ENCODE results near the gene FBXL20.
"Not testable (repeated sequence)": the region's sequence is repeated elsewhere in the genome, so short reads cannot be mapped to it uniquely, and the experiment has no call there.

The FBXL20 gene, protein sequence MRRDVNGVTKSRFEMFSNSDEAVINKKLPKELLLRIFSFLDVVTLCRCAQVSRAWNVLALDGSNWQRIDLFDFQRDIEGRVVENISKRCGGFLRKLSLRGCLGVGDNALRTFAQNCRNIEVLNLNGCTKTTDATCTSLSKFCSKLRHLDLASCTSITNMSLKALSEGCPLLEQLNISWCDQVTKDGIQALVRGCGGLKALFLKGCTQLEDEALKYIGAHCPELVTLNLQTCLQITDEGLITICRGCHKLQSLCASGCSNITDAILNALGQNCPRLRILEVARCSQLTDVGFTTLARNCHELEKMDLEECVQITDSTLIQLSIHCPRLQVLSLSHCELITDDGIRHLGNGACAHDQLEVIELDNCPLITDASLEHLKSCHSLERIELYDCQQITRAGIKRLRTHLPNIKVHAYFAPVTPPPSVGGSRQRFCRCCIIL

DNA sequence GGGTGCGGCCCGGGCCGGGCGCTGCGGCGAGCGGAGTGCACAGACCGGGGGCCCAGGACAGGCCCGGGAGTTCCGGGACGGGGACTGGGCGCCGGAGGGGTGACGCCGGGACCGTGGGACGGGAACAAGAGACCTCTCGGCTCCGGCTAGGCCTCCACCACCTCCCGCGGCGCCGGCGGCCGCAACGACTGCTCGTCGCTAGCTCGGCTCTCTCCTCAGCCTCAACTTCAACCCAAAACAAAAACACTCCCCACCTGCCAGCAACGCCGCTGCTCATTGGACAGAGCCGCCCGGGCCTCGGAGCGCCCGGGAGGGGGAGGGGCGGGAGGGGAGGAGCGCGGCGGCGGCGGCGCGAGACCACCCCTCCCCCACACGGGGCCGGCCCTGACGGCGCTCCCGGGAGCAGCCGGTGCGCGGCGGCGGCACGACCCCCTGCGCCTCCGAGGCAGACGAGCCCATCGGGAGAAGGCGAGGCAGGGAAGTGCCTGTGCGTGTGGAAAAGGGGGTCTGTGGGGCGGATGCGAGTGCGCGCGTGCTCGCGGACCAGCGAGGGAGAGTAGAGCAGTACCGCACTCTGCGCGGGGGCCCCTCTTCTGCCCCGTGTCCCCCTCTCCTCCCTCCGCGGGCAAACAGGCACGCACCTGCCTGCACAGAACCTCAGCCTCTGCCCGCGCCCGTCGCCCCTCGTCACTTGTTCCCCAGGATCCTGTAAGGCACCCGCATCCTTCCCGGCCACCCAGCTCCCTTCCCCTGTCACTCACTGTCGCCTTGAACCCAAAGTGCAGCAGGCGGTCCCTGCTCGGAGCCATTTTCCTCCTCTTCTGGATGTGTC lies at the start of gene FBXL20:
FBXL20 (minus strand) TSS at position 215 of the 832 bp plus-strand sequence. CDS start 224 bp downstream, outside the sequence.
- peak; percentile 82 for DNase-seq (ENCODE audit: low read depth, low spot score)

DNA sequence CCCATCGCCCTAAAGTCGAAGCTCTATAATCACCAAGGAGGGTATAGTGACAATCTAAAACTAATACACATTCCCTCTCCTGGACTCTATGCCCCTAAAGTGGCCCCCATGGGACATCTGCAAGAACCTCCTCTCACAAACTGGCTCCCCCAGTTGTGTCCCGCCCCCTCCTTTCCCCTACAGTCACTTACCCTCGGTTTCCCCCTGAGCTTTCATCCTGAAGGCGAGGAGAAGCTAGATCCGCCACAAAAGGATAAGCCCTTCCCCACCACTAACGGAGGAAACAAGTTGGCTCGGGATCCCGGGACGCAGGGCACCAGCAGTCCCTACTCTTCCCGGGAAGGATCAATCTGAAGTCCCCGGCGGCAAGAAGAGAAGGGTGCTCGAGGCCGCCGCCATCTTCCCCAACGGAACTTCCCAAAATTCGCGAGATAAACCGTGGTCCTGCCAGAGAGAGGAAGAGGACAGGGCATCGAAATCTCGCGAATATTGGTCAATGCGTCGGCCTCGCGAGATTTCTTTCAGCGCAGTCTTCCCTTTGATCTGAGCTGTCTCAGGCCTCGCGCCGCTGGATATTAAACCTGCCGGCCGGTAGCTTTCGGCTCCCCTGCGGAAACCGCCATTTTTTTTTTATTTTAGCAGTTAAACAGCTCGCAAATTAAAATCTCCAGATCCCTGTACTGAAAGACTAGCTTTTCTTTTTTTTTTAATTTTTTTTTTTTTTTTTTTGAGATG lies 49.6 kb upstream of the FBXL20 start, which contains the start of gene MED1:
MED1 (minus strand) TSS at position 417 of the 735 bp plus-strand sequence; CDS start at position 216, 201 bp downstream.
- peak; percentile 79 for DNase-seq (ENCODE audit: low read depth, low spot score)

DNA sequence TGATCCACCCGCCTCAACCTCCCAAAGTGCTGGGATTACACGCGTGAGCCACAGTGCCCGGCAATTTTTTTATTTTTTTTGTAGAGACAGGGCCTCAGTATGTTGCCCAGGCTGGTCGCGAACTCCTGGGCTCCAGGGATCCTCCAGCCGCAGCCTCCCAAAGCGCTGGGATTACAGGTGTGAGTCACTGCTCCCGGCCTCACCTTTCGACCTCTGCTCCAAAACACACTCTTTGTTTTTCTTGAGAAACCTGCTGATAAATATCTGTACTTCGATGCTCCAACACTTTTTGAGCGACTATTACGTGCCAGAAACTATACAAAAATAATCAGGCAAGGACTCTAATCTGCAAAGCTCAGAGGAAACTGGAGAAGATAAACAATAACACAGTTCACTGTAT lies 48.6 kb upstream of the FBXL20 start:
- no peak for DNase-seq (ENCODE audit: low read depth, low spot score)

DNA sequence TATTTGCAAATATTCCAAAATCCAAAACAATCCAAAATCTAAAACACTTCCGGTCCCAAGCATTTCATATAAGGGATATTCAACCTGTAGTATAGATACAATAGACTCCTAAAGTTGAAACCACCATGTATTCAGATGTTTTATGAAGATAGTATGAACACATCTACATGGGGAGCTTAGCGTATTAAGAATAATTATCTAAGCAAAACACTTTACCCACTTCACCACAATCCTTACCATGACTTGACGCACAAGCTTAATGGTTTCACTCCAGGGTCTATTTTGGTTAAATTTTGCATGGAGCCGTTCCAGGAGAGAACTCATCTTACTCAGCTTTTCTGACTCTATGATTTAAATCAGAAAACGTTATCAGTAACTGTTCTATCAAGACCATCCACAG lies 46.1 kb upstream of the FBXL20 start:
- no peak for DNase-seq (ENCODE audit: low read depth, low spot score)

DNA sequence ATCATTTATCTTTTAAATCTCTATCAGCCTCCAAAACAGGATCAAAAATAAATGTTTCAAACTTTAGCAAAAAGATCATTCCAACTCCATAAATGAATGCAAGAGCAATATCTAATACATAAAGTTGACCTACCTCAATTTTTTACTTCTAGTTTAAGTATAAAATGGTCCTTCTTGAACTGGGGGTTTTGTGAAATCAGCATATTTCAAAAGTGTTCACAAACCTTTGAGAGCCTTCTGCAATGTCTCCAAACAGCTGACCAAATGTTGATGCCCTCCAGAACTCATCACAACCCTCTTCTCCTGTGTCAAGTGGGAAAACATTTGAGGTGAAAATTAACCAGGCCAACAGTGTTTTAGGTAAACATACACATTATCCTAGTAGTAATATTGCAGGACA lies 41.9 kb upstream of the FBXL20 start:
- no peak for DNase-seq (ENCODE audit: low read depth, low spot score)

DNA sequence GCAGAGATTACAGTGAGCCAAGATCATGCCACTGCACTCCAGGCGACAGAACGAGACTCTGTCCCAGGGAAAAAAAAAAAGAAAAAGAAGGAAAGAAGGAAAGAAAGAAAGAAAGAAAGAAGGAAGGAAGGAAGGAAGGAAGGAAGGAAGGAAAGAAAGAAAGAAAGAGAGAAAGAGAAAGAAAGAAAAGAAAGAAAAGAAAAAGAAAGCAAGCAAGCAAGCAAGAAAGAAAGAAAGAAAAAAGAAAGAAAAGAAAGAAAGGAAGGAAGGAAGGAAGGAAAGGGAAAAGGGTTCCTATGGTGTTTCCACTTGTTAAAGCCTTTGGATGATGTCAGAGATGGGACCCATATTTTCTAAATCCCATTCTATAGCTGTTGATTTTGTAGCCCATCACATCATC lies 38.4 kb upstream of the FBXL20 start:
- not testable (repeated sequence) for DNase-seq (ENCODE audit: low read depth, low spot score)

DNA sequence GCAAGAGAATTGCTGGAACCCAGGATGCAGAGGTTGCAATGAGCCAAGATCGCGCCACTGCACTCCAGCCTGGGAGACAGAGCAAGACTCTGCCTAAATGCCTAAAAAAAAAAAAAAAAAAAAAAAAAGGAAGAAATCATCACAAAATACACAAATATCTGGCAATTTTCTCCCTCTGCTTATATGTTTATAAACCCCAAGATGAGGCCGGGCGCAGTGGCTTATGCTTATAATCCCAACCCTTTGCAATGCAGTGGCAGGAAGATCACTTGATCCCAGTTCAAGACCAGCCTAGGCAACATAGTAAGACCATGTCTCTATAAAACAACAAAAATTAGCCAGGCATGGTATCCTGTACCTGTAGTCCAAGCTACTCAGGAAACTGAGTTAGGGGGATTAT lies 28.2 kb upstream of the FBXL20 start:
- no peak for DNase-seq (ENCODE audit: low read depth, low spot score)

DNA sequence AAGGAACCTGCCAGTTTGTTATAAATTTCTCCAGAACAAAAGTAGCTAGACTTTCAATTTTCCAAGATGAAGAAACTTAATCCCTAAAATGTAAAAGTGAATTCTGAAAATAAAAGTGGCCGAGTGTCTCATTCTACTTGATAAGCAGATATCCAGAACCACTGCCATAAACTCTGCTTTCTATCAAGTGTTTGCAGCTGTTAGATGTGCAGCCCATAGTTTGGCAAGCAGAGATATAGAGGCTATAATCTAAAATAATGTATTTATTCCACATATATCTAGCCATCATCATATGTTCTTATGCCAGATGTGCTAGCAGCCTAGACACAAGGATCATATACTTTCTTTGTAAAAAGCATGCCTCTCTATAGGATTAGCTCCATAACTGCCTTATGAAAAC lies 14.7 kb upstream of the FBXL20 start:
- no peak for DNase-seq (ENCODE audit: low read depth, low spot score)

DNA sequence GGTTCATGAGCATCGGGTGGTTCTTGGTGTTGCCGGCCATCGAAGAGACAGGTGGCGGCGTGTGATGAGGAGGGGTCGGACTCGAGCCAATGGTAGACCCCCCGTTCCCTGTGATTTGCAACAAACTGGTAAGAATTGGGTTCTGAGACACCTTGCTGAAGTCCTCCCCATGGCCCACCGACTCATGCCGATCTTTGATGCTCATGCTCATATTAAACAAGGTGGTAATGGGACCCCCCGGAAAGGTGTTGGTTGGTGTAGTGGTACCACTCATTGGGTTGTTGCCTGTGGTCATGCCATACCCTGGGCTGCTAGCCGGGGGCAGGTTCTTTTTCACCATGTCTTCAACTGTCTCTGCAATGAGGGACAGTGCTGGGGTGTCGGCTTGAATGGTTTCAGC lies 8.9 kb upstream of the FBXL20 start:
- DNase-seq (ENCODE audit: low read depth, low spot score), result no peak

DNA sequence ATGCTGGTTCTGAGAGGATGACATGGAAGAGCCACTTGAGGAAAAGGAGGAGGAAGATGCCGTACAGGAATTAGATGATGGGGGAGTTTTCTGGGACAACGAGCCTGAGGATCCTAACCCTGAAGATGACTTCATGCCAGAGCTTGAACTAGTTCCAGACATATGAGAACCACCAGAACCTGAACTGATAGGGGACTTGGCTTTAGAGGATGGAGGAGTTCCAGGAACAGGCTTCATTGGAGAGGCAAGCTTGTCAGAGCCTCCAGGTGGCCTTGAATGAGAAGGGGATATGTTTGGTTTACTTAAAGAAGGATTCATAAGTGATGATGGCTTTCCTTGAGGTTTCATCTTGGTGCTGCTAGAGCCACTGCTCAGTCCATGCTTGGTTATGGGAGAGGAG lies 6.9 kb upstream of the FBXL20 start:
- DNase-seq (ENCODE audit: low read depth, low spot score), result no peak

DNA sequence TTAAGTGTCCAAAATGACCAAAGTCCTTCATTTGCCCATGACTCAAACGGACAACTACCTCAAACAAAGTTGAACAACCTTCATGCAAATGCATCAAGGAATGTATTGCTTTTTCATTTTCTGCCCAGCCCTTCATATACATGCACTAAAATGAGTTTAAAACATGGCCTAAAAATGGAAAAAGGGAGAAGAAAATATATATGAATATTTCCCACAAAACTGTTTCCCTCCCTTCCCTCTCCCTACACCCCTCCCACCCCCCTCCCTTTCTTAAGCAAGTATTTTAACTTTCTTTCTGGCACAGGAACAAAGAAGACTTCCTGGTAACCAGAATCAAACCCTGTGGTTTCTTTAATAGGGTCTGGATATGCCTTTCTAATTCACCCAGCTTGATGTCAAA lies 5.5 kb upstream of the FBXL20 start:
- no peak for DNase-seq (ENCODE audit: low read depth, low spot score)

DNA sequence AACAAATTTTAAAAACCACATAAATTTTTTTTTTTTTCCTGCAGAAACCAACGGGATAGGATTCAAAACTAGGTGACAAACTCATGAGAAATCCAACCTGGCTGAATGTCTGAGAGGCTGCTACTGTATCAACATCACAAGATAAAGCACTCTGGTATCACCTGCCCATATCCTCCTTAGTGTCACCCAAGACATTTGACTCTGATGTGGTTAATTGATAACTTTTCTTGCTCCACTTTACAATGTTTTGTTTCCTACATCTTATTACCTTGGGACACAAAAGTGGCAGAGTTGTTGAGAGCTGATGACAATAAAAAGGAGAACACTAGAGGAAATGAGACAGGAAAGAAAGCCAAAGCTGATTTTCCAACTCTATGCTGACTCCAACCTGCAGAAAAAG lies 4.0 kb upstream of the FBXL20 start:
- DNase-seq (ENCODE audit: low read depth, low spot score), result no peak

DNA sequence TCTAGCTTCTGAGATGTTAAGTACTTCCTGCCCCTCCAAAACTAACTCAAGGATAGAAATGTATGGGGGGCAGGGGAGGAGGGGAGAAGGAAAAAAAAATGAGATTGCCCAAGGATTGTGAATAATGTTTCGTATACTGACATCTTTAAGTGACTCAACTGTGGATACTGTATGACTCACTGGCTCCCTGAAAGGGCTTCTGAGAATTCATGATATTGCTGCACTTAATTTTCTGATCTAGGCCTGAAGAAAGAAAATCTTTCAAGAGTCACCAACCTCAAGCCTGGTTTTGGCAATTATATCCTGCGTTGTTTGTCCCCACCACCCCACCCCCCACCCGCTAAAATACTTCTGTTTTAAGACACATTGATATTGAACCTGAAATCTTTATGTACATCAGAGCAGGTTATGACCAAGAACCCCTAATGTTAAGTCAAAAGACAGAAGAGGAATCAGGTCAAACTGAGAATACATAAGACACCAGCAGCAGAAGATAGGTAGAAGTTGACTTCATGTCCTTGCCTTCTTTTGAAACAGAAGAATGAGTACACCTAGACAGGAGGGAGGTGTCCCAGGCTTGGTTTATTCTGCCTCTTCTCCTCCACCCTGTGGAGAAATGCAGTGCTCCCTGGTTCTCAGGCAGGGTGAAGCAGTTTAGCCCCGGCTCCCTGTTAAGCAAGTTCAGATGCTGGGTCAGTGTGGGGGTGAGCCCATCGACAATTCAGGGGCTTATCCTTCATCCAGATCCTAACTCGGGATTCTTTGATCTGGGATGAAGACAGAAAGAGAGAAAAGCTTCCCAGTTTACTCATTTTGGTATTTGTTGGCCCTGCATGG lies 3.3 kb upstream of the FBXL20 start:
- no peak for DNase-seq (ENCODE audit: low read depth, low spot score)

DNA sequence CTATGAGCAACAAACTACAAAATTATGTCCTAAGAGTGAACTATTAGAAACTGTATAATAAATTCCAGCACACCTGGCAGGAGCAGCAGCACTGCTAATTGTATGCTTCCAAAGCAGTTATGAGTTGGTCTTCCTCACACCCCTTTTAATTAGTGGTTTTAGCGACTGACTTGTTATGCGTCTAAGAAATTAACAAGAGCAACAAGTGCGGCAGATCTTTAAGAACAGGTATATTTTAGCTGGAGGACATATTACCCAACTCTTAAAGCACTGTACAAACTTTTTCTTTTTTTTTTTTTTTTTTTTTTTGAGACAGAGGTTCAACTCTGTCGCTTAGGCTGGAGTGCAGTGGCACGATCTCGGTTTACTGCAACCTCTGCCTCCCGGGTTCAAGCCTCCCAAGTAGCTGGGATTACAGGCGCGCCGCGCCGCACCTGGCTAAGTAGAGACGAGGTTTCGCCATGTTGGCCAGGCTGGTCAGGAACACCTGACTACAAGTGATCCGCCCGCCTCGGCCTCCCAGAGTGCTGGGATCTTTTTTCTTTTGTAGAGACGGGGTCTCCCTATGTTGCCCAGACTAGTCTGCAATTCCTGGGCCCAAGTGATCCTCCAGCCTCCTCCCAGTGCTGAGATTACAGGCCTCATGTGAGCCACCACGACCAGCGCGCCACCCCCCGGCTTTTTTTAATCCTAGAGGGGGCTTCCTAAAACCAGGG lies 1.6 kb upstream of the FBXL20 start:
- no peak for DNase-seq (ENCODE audit: low read depth, low spot score)

DNA sequence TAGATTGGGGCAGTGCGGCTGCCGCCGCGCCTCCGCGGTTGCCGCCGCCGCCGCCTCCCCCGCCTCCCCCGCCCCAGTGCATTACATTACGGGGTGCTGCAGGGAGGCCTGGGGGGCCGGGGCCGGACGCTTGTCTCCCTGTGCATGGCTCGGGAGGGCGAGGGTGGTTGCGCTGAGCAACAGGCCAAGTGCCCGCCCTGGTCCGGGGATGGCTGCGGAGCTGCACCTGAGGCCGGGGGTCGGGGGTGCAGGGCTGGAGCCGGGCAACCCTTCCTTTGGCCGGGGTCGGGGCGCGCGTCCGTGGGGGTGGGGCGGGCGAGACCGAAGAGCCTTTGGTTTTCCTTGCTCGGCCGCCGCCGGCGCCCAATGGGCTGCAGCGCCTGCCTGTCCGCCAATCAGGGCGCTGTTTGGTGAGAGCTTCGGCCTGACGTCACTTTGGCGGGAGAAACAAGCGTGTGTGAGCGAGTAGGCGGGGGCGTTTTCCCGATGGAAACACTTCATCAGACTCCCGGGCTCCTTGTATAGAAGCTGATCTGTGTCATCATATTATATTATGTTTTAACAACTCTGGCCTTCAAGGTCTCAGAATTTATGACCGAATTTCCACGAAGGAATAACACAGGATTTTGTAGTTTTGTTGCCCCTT lies 941 bp upstream of the FBXL20 start:
- DNase-seq (ENCODE audit: low read depth, low spot score), result peak; percentile 60

DNA sequence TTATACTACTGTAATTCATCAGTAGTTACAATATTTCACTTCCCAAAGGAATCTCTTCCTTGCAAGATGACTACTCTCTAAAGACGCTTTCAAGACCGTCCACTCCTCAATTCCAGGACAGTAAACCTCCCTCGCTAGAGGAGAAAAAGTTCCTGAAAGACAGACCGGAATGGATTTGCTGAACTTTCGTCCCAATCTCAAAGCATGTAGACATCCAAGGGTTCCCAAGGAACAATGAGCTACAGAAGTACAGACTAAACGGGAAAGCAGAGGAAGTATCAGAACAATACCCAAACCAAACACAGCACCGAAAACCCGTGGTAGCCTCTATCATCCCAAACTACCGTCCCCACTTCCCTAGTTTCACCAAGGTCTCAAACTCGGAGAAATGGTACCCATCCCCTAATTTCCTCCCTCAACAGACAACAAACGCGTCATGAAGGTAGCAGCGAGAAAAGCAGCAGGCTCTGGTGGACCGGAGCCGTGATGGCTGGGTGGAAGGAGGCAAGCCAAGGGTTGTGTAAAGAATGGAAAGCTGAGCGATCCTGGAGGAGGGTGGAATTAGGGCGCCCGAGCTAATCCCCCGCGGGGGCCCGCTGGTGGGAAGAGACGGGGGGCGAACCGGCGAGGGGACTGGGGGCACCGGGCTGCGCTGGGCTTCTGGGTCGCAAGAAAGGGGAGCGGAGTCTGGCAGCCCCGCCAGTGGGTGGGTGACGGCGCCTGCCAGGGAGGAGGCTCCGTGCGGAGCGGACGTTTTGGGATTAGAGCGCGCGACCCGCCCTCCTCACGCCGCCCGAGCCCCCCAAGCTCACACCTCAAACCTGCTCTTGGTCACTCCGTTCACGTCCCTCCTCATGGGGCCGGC lies 647 bp downstream of the FBXL20 start:
- DNase-seq (ENCODE audit: low read depth, low spot score), result no peak

DNA sequence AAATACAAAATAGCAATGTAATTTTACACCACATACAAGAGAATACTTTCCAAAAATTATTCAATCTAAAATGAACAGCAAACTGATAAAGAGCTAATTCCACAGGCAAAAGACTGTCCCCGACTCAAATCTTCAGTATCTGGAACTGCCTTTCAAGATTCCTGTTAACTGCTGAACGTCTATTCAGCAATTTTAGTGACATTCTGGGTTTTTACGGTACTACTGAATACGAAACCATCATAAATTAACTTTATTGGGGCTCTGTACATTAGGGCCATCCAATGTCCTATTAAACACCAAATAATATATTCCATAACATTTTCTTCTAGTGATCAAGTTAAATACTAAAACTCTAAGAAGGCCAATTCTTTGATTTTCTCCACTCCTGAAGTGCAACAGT lies 1.6 kb downstream of the FBXL20 start:
- DNase-seq (ENCODE audit: low read depth, low spot score), result no peak

DNA sequence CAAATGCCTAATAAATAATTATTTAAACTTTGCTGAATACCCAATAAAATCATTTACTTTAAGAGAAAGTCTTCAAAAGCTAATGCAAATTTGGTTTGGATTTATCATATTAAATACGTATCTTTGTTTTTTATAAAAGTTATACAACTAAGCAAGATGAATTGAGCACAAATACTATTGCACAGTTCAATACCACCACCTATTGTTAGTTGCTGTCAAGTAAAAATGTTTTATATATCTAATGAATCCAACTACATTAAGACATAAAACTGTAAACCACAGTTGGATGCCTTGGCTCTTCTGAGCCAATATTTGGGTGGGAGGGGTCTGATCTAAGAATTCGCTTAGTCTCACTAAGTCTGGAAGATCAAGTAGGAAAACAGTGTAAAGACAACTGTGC lies 7.7 kb downstream of the FBXL20 start:
- no peak for DNase-seq (ENCODE audit: low read depth, low spot score)

DNA sequence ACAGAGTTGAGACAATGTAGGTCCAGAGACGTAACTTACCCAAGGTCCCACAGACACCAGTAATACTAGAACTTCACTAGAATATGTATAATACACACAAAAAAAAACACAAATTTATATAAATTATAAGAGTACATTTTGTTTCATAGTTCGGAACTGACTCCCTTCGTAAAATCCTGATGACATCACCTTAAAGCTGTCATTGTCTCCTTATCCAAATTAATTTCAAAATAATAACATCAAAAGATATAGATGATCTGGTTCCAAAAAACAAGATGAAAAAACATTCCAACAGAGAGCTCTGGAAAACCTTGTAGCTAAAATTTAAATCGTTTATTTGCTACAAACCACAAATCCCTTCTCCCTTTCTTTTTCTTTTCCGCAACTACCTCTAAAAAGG lies 10.0 kb downstream of the FBXL20 start:
- no peak for DNase-seq (ENCODE audit: low read depth, low spot score)

All from activated naive CD8-positive, alpha-beta T cell treated with anti-CD3 and anti-CD28 coated beads, Interleukin-2, amount 50 U/mL, for 16 hours (primary cell).